Cortex of kidney (tissue), 1 donor: ENCODE data around the gene NUP160.
"Not testable (repeated sequence)": the region's sequence is repeated elsewhere in the genome, so short reads cannot be mapped to it uniquely, and the experiment has no call there.

Experiments
- DNase-seq: peaks from one replicate; lab custom pipeline; 2025; lab: John Stamatoyannopoulos, UW

The NUP160 gene, protein sequence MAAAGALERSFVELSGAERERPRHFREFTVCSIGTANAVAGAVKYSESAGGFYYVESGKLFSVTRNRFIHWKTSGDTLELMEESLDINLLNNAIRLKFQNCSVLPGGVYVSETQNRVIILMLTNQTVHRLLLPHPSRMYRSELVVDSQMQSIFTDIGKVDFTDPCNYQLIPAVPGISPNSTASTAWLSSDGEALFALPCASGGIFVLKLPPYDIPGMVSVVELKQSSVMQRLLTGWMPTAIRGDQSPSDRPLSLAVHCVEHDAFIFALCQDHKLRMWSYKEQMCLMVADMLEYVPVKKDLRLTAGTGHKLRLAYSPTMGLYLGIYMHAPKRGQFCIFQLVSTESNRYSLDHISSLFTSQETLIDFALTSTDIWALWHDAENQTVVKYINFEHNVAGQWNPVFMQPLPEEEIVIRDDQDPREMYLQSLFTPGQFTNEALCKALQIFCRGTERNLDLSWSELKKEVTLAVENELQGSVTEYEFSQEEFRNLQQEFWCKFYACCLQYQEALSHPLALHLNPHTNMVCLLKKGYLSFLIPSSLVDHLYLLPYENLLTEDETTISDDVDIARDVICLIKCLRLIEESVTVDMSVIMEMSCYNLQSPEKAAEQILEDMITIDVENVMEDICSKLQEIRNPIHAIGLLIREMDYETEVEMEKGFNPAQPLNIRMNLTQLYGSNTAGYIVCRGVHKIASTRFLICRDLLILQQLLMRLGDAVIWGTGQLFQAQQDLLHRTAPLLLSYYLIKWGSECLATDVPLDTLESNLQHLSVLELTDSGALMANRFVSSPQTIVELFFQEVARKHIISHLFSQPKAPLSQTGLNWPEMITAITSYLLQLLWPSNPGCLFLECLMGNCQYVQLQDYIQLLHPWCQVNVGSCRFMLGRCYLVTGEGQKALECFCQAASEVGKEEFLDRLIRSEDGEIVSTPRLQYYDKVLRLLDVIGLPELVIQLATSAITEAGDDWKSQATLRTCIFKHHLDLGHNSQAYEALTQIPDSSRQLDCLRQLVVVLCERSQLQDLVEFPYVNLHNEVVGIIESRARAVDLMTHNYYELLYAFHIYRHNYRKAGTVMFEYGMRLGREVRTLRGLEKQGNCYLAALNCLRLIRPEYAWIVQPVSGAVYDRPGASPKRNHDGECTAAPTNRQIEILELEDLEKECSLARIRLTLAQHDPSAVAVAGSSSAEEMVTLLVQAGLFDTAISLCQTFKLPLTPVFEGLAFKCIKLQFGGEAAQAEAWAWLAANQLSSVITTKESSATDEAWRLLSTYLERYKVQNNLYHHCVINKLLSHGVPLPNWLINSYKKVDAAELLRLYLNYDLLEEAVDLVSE (N-terminal part only)

DNA sequence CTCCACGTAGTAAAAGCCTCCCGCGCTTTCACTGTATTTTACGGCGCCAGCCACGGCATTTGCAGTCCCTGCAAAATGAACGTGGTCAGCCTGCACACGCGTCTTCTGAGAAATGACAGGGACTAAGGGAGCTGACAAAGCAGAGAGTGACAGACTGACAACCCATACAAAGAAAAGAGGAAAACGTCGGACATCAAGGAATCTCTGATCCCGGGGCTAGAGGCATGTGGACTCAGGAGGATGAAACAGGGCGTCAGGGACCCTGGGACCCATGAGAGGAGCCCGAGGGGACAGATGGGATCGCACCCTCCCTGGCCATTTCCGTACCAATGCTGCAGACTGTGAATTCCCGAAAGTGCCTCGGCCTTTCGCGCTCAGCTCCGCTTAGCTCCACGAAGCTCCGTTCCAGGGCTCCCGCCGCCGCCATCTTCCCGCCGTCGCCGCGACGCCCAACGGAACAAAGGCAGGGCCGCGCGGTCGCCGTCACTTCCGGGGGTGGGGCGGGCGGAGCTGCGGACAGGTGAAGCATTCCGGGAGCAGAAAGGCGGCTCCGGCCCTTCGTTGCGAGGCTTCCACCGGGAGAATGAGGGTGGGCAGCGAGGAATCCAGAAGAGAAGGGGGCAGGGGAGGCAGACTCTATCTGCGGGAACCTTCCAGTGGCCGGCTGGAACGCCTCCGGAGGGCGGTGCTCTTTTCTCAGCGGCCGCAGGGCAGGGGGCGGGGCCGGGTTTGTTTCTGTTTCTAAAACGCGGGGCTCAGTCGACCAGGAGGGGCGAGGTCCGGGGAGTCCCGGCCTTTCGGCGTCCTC is at the start of gene NUP160:
TSS of gene NUP160 (minus strand) at position 459 of the 808 bp plus-strand sequence. CDS start at position 427, 32 bp downstream.
- DNase-seq, result no peak

DNA sequence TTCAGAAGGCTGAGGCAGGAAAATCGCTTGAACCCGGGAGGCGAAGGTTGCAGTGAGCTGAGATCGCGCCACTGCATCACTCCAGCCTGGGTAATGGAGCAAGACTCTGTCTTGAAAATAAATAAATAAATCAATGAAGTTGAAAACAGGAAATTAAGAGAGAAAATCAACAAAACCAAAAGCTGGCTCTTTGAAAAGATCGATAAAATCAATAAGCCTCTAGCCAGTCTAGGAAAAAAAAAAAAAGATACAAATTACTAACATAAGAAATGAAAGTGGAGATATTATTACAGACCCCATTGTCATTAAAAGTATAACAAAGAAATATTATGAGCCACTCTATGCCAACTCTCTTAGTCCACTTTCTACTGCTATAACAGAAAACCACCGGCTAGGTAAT is 48.0 kb upstream of the NUP160 start:
- DNase-seq, result no peak

DNA sequence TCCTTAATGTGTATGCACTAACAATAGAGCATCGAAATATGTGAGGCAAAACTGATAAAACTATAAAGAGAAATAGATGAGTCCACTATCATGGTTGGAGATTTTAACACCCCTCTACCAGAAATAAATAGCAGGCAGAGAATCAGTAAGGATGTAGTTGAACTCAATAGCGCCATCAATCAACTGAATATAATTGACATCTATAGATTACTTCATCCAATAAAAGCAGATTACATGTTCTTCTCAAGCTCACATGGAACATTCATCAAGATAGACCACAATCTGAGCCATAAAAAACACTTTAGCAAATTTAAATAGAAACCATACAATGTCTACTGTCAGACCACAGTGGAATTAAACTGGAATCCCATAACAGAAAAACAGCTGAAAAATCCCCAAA is 46.9 kb upstream of the NUP160 start:
- DNase-seq, result no peak

DNA sequence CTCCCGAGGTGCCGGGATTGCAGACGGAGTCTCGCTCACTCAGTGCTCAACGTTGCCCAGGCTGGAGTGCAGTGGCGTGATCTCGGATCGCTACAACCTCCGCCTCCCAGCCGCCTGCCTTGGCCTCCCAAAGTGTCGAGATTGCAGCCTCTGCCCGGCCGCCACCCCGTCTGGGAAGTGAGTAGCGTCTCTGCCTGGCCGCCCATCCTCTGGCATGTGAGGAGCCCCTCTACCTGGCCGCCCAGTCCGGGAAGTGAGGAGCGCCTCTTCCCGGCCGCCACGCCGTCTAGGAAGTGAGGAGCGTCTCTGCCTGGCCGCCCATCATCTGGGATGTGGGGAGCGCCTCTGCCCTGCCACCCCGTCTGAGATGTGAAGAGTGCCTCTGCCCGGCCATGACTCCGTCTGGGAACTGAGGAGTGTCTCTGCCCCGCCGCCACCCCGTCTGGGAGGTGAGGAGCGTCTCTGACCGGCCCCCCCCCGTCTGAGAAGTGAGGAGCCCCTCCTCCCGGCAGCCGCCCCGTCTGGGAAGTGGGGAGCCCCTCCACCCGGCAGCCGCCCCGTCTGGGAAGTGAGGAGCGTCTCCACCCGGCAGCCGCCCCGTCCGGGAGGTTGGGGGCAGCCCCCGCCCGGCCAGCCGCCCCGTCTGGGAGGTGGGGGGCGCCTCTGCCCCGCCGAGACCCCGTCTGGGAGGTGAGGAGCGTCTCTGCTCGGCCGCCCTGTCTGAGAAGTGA is 44.6 kb upstream of the NUP160 start:
- DNase-seq, result not testable (repeated sequence)

DNA sequence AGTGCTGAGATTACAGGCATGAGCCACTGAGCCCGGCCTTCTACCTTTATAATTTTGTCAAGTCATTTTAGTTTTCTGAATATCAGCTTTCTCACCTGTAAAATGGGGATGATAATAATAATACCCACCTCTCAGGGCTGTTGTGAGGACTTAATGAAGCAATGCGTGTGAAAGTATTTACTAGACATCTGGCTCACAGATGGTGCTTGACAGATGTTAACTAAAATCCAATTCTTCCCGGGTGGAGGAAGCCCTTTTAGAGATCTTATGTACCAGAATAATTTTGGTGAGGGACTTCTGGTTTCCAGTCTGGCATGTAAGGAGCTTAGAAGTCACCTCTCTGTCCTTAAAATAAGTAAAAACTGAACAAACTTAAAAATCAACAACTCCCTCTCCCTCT is 43.7 kb upstream of the NUP160 start:
- no peak for DNase-seq

DNA sequence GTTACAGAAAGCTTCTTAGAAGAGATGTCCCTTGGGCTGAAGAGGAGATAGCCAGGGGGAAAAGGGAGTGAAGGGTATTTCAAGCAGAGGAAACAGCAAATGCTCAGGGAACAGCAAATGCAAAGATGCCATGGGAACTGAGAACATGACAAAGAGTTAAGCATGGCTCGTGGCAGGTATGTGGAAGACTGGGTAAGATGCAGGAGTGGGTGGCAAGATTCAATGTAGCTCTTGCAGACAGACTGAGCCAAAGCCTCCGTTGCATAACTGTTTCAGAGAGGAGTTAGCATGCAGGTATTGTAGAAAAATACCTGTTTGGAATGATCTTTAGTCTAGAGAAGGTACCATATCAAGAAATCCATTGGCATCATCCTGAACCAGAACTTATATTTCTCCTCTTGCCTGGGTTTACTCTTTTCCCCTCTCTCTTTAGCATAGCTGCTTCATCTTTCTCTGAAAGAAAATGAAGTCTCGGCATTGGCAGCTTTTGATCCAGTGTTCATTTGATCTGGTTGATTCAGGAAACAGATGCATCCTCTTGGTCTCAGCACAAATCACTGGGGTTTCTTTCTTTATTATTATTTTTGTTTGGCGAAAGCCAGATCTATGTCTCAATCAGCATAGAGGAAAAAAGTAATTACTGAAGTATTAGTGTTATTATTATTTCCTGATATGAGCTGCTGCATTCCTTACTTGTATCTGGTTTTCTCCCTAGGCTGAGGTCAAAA is 41.7 kb upstream of the NUP160 start:
- DNase-seq, result no peak

DNA sequence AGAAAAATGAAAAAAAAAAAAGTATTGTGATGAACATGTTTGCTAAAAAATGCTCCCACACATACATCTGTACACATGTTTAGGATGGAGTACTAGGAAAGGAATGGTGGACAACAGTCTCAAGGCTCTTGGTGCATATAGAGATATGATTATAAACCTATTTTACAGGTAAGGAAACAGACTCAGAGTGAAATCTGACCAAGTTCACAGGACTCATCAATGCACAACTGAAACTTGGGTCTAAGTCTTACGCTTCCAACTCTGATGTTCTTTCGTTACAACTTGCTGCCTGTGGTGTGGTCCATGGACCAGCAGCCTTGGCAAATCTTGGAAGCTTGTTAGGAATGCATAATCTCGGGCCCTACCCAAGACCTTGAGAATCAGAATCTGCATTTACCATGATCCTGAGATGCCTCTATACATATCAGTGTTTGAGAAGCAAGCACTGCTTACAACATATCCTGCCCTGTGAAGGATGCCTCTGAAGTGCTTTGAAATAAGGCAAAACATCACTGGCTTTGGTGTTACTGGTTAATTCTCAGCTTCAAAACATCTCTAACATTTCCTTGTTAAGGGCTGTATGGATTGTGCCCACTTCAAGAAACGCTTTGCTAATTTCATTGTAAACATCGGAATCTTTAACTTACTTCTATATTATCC is 39.9 kb upstream of the NUP160 start:
- no peak for DNase-seq

DNA sequence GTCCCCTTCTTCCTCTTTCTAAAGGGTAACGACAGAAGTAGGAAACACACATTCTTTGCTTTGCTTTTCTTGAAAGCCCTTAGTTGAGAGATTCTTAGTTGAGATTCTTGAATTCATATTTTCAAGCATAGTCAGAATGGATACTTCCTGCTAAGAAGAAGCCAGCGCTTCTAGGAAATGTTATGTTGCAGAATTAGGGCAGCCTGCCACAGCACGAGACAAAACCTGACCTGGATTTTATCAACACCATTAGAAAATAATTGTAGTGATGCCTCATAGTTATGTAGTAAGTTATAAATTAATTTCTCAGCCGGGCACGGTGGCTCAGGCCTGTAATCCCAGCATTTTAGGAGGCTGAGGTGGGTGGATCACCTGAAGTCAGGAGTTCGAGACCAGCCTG is 37.9 kb upstream of the NUP160 start:
- no peak for DNase-seq

DNA sequence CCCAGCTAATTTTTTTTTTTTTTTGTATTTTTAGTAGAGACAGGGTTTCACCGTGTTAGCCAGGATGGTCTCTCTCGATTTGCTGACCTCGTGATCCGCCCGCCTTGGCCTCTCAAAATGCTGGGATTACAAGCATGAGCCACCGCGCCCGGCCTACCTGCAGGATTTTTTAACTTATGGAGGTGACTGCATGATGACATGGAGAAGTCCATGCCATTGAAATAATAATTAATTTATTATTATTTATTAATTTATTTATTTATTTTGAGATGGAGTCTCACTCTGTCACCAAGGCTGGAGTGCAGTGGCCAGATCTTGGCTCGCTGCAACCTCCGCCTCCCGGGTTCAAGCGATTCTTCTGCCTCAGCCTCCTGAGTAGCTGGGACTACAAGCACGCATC is 34.3 kb upstream of the NUP160 start:
- not testable (repeated sequence) for DNase-seq

DNA sequence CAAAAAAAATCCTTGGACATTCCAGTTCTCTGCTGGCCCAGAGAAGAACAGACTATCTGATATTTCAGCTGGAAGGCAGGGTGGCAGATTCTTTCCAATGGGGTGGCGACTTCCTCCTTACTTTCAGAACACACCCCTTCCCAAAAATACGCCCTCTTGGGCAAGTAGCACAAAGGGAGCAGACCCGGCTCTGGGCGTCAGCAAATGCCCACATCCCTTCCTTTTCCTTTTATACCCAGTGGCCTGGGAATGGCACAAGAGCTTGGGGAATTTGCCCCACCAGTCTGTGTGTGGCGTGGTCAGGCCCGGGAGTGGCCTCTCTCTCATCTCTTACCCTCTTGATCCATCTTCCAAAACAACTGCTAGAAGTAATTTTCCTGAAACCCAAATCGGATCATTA is 33.0 kb upstream of the NUP160 start:
- no peak for DNase-seq

DNA sequence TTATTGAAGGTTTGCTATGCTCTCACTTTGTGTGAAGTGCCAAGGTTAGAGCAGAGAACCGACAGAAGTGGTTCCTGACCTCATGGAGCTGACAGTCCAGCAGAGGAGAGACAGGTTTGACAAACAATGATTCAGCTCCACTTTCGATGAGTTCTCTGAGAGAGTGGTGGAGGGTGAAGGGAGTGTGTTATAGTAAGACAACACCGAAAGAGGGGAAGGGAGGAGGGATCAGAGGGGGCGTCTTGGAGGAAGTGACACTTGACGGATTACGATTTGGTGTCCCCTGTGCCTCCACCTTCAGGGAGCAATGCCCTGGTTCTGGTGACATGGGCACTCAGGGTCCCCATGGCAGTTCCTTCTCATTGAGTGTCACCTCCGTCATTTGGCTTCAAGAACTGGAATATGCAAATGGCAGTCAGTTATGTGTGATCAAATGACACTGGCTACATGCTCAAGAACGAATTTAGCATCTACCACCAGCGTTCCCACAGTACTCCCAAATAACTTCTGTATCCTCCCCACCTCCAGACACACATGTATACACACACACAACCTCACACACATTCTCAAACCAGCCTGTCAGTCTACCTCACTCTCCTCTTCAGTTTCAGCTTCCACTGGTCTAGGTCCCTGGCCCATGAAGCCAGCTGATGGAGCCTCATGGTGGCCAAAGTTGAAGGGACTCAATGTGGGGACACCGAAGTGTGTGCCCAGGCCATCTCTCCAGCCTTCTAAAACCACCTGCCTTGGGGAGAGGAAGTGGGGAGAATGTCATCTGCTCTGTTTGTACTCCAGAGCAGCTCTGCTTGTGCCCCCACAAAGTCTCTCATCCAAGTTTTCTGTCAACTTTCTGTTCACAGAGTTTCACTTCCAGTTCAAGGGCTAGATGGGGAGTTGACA is 31.4 kb upstream of the NUP160 start:
- DNase-seq, result no peak

DNA sequence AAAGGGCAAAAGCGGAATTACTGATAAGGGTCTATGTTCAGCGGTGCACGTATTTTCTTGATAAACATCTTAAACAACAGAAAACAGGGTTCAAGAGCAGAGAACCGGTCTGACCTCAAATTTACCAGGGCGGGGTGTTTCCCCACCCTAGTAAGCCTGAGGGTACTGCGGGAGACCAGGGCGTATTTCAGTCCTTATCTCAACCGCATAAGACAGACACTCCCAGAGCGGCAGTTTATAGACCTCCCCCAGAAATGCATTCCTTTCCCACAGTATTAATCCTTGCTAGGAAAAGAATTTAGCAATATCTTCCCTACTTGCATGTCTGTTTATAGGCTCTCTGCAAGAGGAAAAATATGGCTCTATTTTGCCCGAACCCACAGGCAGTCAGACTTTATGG is 27.7 kb upstream of the NUP160 start:
- DNase-seq, result not testable (repeated sequence)

DNA sequence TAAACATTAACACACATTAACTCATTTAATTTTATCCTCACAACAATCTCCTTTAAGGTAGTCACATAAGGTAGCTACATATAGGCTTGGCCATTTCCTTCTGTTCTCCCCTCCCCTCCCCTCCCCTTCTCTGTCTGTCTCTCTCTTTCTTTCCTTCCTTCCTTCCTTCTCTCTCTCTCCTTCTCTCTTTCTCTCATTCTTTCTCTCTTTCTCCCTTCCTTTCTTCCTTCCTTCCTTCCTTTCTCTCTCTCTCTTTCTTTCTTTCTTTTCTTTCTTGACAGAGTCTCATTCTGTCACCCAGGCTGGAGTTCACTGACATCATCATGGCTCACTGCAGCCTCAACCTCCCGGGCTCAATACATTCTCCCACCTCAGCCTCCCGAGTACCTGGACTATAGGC is 22.3 kb upstream of the NUP160 start:
- DNase-seq, result no peak

DNA sequence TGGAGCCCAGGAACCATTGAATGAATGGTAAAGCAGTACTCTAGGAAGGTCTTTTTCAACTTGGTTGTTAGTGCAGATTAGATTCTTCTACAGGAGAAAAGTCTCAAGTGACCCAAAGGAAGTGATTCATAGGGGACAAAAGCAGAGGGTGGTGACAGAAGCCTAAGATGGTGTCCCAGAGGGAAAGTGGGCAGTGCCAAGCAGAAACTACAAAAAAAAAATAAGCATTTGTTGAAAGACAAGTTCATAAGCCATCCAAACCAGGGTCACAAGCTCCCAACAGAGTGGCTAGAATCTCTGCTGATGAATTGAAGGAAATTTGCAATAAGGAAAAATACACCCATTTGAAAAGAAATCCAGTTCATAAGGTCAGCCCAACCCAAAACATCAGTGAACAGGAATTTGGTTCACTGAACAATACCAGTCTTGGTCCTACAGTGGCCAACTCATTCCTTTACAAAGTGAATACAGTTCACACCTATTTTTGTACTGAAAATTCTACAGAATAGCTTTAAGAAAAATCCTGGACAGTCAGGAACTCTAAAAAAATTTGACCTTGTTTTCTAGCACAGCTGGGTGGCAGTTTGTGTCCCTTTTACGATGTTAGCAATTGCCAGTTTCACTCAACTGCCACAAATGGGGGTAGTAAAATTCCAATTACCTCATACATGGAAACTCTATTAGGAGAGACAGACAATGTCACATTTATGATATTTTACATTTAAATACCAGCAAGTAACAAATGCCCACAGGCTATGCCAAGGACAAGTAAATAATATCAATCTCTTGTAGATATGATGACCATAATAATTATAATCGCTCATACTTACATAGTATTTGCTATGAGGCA is 21.6 kb upstream of the NUP160 start:
- no peak for DNase-seq

DNA sequence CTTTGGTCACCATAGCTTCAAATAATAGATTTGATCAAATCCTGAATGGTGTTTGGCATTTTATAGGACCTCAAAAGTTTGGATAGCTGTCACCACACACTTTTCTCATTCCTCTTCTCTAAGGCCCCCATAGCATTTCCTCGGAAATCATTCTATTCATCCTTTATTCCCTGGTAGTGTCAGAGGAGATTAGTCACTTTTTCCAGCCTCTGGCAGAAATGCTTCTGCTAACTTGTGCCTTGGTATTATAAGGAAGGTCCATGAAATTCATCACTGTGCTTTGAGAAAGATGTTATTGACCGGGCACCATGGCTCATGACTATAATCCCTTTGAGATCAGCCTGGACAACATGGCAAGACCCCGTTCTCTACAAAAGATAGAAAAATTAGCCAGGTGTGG is 19.7 kb upstream of the NUP160 start:
- no peak for DNase-seq

DNA sequence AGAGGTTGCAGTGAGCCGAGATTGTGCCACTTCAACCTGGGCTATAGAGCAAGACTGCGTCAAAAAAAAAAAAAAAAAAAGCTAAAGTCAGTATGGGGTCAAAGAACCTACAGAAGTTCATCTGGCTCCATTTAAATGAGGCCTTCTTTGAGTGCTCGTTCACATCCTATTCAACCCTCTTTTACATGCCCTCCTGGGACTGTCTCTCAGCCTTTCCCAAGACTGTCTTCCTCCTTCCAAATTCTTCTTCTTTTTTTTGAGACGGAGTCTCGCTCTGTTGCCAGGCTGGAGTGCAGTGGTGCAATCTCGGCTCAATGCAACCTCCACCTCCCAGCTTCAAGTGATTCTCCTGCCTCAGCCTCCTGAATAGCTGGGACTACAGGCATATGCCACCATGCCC is 18.7 kb upstream of the NUP160 start:
- DNase-seq, result not testable (repeated sequence)

DNA sequence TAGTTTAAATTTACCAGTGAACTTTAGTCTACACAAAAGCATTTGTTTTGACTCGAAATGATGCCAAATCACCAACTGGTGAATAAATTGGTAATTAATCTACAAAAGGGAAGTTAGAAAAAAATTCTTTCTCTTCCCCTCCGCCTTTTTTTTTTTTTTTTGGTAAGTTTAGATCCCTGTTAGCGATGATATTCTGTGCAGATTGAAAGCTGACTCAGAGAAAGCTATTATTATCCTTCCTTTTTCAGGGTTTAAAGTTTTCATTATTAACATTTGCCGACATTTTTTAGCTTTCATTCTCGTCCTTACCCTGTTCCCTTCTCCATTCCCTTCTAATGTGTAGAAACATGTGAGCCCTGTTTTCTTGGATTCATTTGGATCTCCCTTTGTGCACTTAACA is 16.8 kb upstream of the NUP160 start:
- DNase-seq, result no peak
